Measurements from ENCODE around the gene PRR12. TPM values are rescaled to one million over a fixed set of nuclear protein-coding genes. Genes with fewer than 3 reads are reported as not detected.

PRR12 gene
- total and polyA plus RNA-seq, 2 donors (not counting 3 experiments of a cell fraction or from before 2014, with no cell fraction given) = 1.9 to 37.0 TPM

GRCh38 chr19:49664171-49665035 lies 73.4 kb downstream of the PRR12 start:
- Histone ChIP-seq H4K20me1 (replicated peaks; ENCODE audit: control insufficient read depth, extremely low read depth, insufficient read depth, low read length) (no peaks in the 10 kb centered on the region), H3K36me3 (ENCODE audit: control insufficient read depth in 2 of 2, extremely low read depth in 1 of 2, insufficient read depth in 2 of 2, low read length in 2 of 2) (peaks cover under 1 to 32% of the 10 kb centered on the region in 2 experiments), H3K4me3 (replicated peaks in 1 of 3; ENCODE audit: insufficient read depth in 1 of 3, low read depth in 1 of 3, low read length in 3 of 3) (peak overlapping the region; percentile 42 to 88 (median 67)), H2AFZ (ENCODE audit: low read depth, low read length) (peak overlapping the region; percentile 27), H3K4me2 (ENCODE audit: insufficient read depth, low read length) (peak overlapping the region; percentile 82), H3K27me3 (ENCODE audit: control insufficient read depth in 2 of 2, insufficient read depth in 2 of 2, low read length in 2 of 2) (no peaks in the 10 kb centered on the region), H3K9me3 (replicated peaks; ENCODE audit: control insufficient read depth, insufficient read depth, low read length) (no peaks in the 10 kb centered on the region), H3K9me1 (replicated peaks; ENCODE audit: control insufficient read depth, extremely low read depth, insufficient read depth, low read length) (no peaks in the 10 kb centered on the region), H3K79me2 (ENCODE audit: control insufficient read depth, insufficient read depth, low read length) (peaks cover 17% of the 10 kb centered on the region), H3K4me1 (ENCODE audit: control insufficient read depth, extremely low read depth, insufficient read depth, low read length) (peaks cover 8% of the 10 kb centered on the region), H3K9ac (replicated peaks; ENCODE audit: extremely low read depth, insufficient read depth, low read length) (peak overlapping the region; percentile 48), H3K27ac (ENCODE audit: insufficient read depth, low read depth, low read length) (peak overlapping the region; percentile 27)
- no TSS peak for BruUV-seq (replicated peaks)
- intact Hi-C loops (cut with micrococcal nuclease) (loop anchor here (1.0 kb wide), 3 partner anchors 12 to 74 kb away; partner anchors contain the start of gene RRAS), dilution Hi-C loops (cut with MboI; ENCODE audit: extremely low pct_ligation_motif_present, low sequenced_read_pairs) (no loop called here)
- TF ChIP-seq POLR2A (IDR thresholded peaks at IDR 0.05; ENCODE audit: low read depth, low read length) = peak; percentile 26
- TF ChIP-seq POLR2AphosphoS5 (IDR thresholded peaks at IDR 0.05; ENCODE audit: insufficient read depth, low read depth, low read length) = peak; percentile 65
- TF ChIP-seq MYC (IDR thresholded peaks at IDR 0.05; ENCODE audit: low read depth, low read length) = no peak
- CTCF ChIA-PET = interaction anchor here (0.8 to 2.2 kb wide), 9 partner anchors 9 to 162 kb away, joined by 3 to 15 read pairs (median 3); partner anchors contain the start of genes PRMT1 and SCAF1
- FAIRE-seq (peak; percentile 96), DNase-seq (ENCODE audit: low read depth, low spot score) (peak; percentile 89)
- POLR2A ChIA-PET = interaction anchor here (1.4 to 2.1 kb wide), 2 partner anchors 11 to 24 kb away, joined by 6 to 14 read pairs; partner anchors contain the start of gene RRAS

DNA sequence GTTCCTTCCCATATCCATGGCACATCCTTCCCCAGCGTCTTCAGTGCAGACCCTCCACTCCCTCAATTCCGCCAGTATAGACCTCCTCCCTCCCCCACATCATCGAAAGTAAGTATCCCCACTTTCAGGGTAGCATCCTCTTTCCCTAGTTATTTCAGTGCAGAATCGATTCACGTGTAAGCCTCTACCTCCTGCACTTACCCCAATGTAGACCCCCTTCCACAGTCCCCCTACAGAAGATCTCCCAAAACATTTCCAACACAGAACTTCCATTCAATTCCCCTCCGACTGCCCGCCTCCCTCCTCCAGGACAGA lies 74.0 kb downstream of the PRR12 start:
- Histone ChIP-seq H2AFZ (ENCODE audit: low read depth, low read length) (peak overlapping the region; percentile 5), H3K79me2 (ENCODE audit: control insufficient read depth, insufficient read depth, low read length) (peaks cover 17% of the 10 kb centered on the region), H3K9me1 (replicated peaks; ENCODE audit: control insufficient read depth, extremely low read depth, insufficient read depth, low read length) (no peaks in the 10 kb centered on the region), H3K4me2 (ENCODE audit: insufficient read depth, low read length) (peak overlapping the region; percentile 70), H4K20me1 (replicated peaks; ENCODE audit: control insufficient read depth, extremely low read depth, insufficient read depth, low read length) (no peaks in the 10 kb centered on the region), H3K9me3 (replicated peaks; ENCODE audit: control insufficient read depth, insufficient read depth, low read length) (no peaks in the 10 kb centered on the region), H3K4me1 (ENCODE audit: control insufficient read depth, extremely low read depth, insufficient read depth, low read length) (peaks cover 8% of the 10 kb centered on the region), H3K9ac (replicated peaks; ENCODE audit: extremely low read depth, insufficient read depth, low read length) (peak overlapping the region; percentile 41), H3K27ac (ENCODE audit: insufficient read depth, low read depth, low read length) (no peak overlapping the region), H3K27me3 (ENCODE audit: control insufficient read depth in 2 of 2, insufficient read depth in 2 of 2, low read length in 2 of 2) (no peaks in the 10 kb centered on the region), H3K36me3 (ENCODE audit: control insufficient read depth in 2 of 2, extremely low read depth in 1 of 2, insufficient read depth in 2 of 2, low read length in 2 of 2) (peaks cover 0 to 27% of the 10 kb centered on the region in 2 experiments), H3K4me3 (replicated peaks in 1 of 3; ENCODE audit: insufficient read depth in 1 of 3, low read depth in 1 of 3, low read length in 3 of 3) (peak overlapping the region; percentile 42 to 88 (median 67))
- dilution Hi-C loops (cut with MboI; ENCODE audit: extremely low pct_ligation_motif_present, low sequenced_read_pairs) = no loop called here
- no peak for FAIRE-seq
- no peak for DNase-seq (ENCODE audit: low read depth, low spot score)
- TF ChIP-seq FOS (IDR thresholded peaks at IDR 0.05; ENCODE audit: borderline replicate concordance, insufficient read depth, low read length) (no peak), POLR2A (IDR thresholded peaks at IDR 0.05; ENCODE audit: low read depth, low read length) (no peak), POLR2AphosphoS5 (IDR thresholded peaks at IDR 0.05; ENCODE audit: insufficient read depth, low read depth, low read length) (no peak), CTCF (IDR thresholded peaks at IDR 0.05; ENCODE audit: extremely low read depth in 1 of 2, insufficient read depth in 1 of 2, low read depth in 1 of 2, low read length in 2 of 2) (no peak), GATA2 (IDR thresholded peaks at IDR 0.05; ENCODE audit: insufficient read depth, insufficient read length, low read depth, low read length) (no peak), MYC (IDR thresholded peaks at IDR 0.05; ENCODE audit: low read depth, low read length) (no peak), EZH2 (IDR thresholded peaks at IDR 0.05; ENCODE audit: borderline replicate concordance, low read depth, low read length, severe bottlenecking) (no peak), JUN (IDR thresholded peaks at IDR 0.05; ENCODE audit: borderline replicate concordance, insufficient read depth, insufficient read length, low read depth) (no peak), MAX (IDR thresholded peaks at IDR 0.05; ENCODE audit: insufficient read depth, insufficient read length) (no peak)
- intact Hi-C loops (cut with micrococcal nuclease) = loop anchor here (1.0 kb wide), 3 partner anchors 11 to 75 kb away; partner anchors contain the start of gene RRAS
- BruUV-seq (replicated peaks) = no TSS peak
- CTCF ChIA-PET = interaction anchor here (1.0 to 2.2 kb wide), 5 partner anchors 11 to 162 kb away, joined by 3 to 15 read pairs (median 6); partner anchors contain the start of genes PRMT1 and SCAF1
- POLR2A ChIA-PET = interaction anchor here (1.4 to 2.1 kb wide), 2 partner anchors 11 to 25 kb away, joined by 6 to 14 read pairs; partner anchors contain the start of gene RRAS
